Loucy (cell line): Measurements from ENCODE around the gene EIF2S1.

Experiments used
- EZH2phosphoT487 ChIP-seq: fragments of 200-600 bp; IDR thresholded peaks from 2 replicates; pipeline ENCODE4 v1.6.1; 2018; ENCODE audit warnings: antibody characterized with exemption, mild to moderate bottlenecking, moderate library complexity, borderline replicate concordance
- TF ChIP-seq, protein P1 (sequence below): fragments of 200-600 bp; sonication (generic); conservative IDR thresholded peaks from 2 replicates; pipeline ENCODE4 v1.5.1; 2014; ENCODE audit warnings: mild to moderate bottlenecking, antibody characterized with exemption, low read length

DNA sequence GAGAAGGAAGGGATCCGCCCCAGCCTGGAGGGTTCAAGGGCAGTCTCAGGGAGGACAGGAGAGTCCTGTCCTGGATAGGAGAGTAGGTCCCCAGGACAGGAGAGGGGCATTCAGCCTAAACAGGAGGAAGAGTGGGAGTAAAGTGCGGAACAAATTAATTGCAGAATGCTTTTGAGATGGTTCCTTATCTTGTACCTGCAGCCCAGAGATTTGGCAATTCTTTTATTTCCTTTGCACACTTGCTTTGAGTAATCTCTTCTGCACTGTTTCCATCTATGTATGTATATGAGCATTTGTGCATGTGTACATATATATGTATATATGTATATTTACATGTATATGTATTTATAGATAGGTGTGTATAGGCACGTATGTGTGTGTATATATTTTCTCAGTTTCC lies 29.1 kb downstream of the EIF2S1 start:
- TF ChIP-seq, protein P1, sequence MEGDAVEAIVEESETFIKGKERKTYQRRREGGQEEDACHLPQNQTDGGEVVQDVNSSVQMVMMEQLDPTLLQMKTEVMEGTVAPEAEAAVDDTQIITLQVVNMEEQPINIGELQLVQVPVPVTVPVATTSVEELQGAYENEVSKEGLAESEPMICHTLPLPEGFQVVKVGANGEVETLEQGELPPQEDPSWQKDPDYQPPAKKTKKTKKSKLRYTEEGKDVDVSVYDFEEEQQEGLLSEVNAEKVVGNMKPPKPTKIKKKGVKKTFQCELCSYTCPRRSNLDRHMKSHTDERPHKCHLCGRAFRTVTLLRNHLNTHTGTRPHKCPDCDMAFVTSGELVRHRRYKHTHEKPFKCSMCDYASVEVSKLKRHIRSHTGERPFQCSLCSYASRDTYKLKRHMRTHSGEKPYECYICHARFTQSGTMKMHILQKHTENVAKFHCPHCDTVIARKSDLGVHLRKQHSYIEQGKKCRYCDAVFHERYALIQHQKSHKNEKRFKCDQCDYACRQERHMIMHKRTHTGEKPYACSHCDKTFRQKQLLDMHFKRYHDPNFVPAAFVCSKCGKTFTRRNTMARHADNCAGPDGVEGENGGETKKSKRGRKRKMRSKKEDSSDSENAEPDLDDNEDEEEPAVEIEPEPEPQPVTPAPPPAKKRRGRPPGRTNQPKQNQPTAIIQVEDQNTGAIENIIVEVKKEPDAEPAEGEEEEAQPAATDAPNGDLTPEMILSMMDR = no peak
- no peak for TF ChIP-seq EZH2phosphoT487
